Iris pigment epithelial cell (primary cell): ENCODE data around the gene ZBTB8OS.

Source experiments
- DNase-seq: peaks from one replicate; pipeline ENCODE4 v3.0.0-alpha.2; 2011; ENCODE audit warnings: low read depth

ZBTB8OS gene

GRCh38 chr1:32611859-32612188 lies 38.5 kb downstream of the ZBTB8OS start:
- no peak for DNase-seq

DNA sequence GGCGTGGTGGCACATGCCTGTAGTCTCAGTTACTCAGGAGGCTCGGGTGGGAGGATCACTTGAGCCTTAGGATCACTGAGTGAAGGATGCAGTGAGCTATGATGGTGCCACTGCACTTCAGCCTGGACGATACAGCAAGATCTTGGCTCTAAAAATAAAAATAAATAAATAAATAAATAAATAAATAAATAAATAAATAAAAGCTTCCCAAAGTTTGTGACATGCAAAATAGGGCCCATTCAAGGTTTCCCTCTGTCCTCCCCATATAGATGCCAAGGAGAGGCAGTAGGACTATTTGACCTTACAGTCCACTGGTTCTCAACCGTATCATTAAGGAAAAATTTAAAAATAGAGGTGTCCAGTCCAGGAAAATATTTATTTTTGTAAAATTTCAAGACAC lies 41.2 kb downstream of the ZBTB8OS start:
- no peak for DNase-seq

- DNase-seq = no peak
Observed at GRCh38 chr1:32606565-32607371, 43.6 kb downstream of the ZBTB8OS start.

- DNase-seq = no peak
Observed at GRCh38 chr1:32605711-32606424, 44.5 kb downstream of the ZBTB8OS start.

DNA sequence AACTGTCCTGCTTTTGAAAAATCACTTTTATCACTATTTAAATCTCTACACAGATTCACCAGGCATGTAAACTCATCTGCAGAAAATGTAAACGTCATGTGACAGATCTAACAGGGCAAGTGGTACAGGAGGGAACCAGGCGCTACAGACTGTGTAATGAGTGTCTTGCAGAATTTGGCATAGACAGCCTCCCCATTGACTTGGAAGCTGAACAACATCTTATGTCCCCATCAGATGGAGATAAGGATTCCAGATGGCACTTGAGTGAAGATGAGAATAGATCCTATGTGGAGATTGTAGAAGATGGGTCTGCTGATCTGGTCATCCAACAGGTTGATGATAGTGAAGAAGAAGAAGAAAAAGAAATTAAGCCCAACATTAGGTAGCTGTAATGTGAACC lies 50.3 kb downstream of the ZBTB8OS start:
- no peak for DNase-seq

DNA sequence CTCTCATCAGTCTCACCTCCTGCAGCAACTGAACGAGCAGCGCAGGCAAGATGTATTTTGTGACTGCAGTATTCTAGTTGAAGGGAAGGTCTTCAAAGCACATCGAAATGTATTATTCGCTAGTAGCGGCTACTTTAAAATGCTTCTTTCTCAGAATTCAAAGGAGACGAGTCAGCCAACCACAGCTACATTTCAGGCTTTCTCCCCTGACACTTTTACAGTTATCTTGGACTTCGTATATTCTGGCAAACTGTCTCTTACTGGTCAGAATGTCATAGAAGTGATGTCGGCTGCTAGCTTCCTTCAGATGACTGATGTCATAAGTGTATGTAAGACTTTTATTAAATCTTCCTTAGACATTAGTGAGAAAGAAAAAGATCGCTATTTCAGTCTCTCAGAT lies 57.4 kb downstream of the ZBTB8OS start:
- peak; percentile 29 for DNase-seq

- DNase-seq = no peak
Observed at GRCh38 chr1:32580348-32581017, 69.9 kb downstream of the ZBTB8OS start.
